Lower lobe of right lung (tissue), 2 donors: Measurements from ENCODE around the gene FBXL5. TPM values are rescaled to one million over a fixed set of nuclear protein-coding genes. Genes with fewer than 3 reads are reported as not detected.

Source experiments
- ATAC-seq, 2 donors: fragments of 200-7000 bp; cut with Tn5 transposase; one replicate each; pipeline ENCODE4 v1.9.1; 2020 to 2022; ENCODE audit warnings: mild to moderate bottlenecking in 2 of 2, moderate library complexity in 2 of 2
- DNase-seq: peaks from one replicate; pipeline ENCODE4 v3.0.0-alpha.2; 2020
- H3K27ac ChIP-seq: fragments of 200-600 bp; one replicate; pipeline ENCODE4 v1.8.0; 2022
- H3K27me3 ChIP-seq: fragments of 200-600 bp; one replicate; pipeline ENCODE4 v1.8.0; 2022; ENCODE audit warnings: low read depth
- H3K36me3 ChIP-seq: fragments of 200-600 bp; one replicate; pipeline ENCODE4 v1.8.0; 2022; ENCODE audit warnings: mild to moderate bottlenecking
- H3K4me1 ChIP-seq: fragments of 200-600 bp; one replicate; pipeline ENCODE4 v1.8.0; 2022
- H3K4me3 ChIP-seq: fragments of 200-600 bp; one replicate; pipeline ENCODE4 v1.8.0; 2022; ENCODE audit warnings: mild to moderate bottlenecking
- H3K9me3 ChIP-seq: fragments of 200-600 bp; one replicate; pipeline ENCODE4 v1.8.0; 2022
- CTCF ChIP-seq: fragments of 200-600 bp; IDR thresholded peaks from one replicate; pipeline ENCODE4 v1.8.0; 2022; ENCODE audit warnings: antibody characterized with exemption, mild to moderate bottlenecking
- intact Hi-C: fragments of 100-400 bp; cut with DNase I; formaldehyde crosslinking; loops from one replicate; pipeline ENCODE4 v1.11.0; 2022
- total RNA-seq: library from RNA; stranded (reverse); fragmentation: NEBNext Ultra II Directional; extraction: Animal tissue kit (Norgen Biotek cat#: 25700); gene quantifications from one replicate; pipeline ENCODE4 v1.2.1, GENCODE V29; 2021
- donor health status: DM: no; HTN: yes; CAD: no; lungs with severe emphysema.

FBXL5 gene
- total RNA-seq, 1 donor from 2014 or later = 113 TPM

- ATAC-seq (no peak), DNase-seq (no peak)
- no peak for TF ChIP-seq CTCF
- H3K27ac ChIP-seq = no peak overlapping the region
- no peak overlapping the region for H3K4me3 ChIP-seq
- intact Hi-C loops = no loop called here
- peaks cover 13% of the 10 kb centered on the region for H3K36me3 ChIP-seq
- H3K9me3 ChIP-seq = no peaks in the 10 kb centered on the region
- no peaks in the 10 kb centered on the region for H3K4me1 ChIP-seq
- no peaks in the 10 kb centered on the region for H3K27me3 ChIP-seq
Measured at GRCh38 chr4:15575966-15576365, 79.2 kb downstream of the FBXL5 start.

DNA sequence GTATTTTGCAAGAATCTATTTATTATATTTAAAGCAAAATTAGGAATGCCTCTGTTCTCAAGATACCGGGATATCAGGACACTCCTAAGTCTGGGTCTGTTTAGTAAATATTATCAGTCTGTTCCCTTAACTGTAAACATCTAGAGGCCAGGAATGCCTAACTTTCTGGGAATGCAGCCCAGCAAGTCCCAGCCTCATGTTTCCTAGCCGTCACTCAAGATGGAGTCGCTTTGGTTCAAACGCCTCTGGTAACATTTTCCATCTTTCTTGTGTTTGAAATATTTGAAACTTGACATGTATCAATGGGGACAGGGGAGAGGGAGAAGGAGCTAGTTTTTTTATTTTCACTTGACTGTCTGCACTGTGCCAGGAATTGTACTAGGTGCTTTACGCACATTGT lies 85.4 kb downstream of the FBXL5 start:
- H3K27me3 ChIP-seq = no peaks in the 10 kb centered on the region
- no peak overlapping the region for H3K4me3 ChIP-seq
- no peak for TF ChIP-seq CTCF
- peaks cover 60% of the 10 kb centered on the region for H3K36me3 ChIP-seq
- intact Hi-C loops = no loop called here
- H3K27ac ChIP-seq = no peak overlapping the region
- H3K4me1 ChIP-seq = no peaks in the 10 kb centered on the region
- DNase-seq (no peak), ATAC-seq (no peak)
- H3K9me3 ChIP-seq = no peaks in the 10 kb centered on the region

DNA sequence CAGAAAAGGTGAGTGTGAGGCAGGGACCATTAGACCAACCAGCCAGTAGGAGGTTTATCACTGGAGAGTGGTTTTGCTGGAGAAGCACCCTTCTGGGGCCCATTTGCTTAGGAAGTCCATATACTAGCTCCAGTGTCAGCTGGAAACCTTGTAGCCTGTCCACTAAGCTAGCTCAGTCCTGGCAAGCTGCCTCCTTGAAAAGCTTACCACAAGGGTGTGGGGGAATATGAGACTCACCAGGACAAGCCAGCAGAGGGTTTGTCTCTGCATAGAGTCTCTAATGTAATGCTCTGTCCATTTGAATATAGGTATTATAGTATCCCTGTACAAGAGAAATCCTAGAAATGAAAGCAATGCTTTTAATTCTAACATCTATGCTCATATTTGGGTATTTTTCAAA lies 86.3 kb downstream of the FBXL5 start:
- Histone ChIP-seq H3K4me1 (no peaks in the 10 kb centered on the region), H3K4me3 (no peak overlapping the region), H3K36me3 (peaks cover 68% of the 10 kb centered on the region), H3K27ac (no peak overlapping the region), H3K27me3 (no peaks in the 10 kb centered on the region), H3K9me3 (no peaks in the 10 kb centered on the region)
- ATAC-seq (no peak), DNase-seq (no peak)
- TF ChIP-seq CTCF = no peak
- intact Hi-C loops = no loop called here

- no peak overlapping the region for H3K4me3 ChIP-seq
- peaks cover 73% of the 10 kb centered on the region for H3K36me3 ChIP-seq
- no peak for ATAC-seq
- no peak for DNase-seq
- H3K4me1 ChIP-seq = no peaks in the 10 kb centered on the region
- H3K9me3 ChIP-seq = no peaks in the 10 kb centered on the region
- H3K27ac ChIP-seq = no peak overlapping the region
- no peak for TF ChIP-seq CTCF
- intact Hi-C loops = no loop called here
- H3K27me3 ChIP-seq = no peaks in the 10 kb centered on the region
Measured at GRCh38 chr4:15563871-15564270, 91.3 kb downstream of the FBXL5 start.

GRCh38 chr4:15562623-15563022 lies 92.5 kb downstream of the FBXL5 start:
- Histone ChIP-seq H3K36me3 (peaks cover 64% of the 10 kb centered on the region), H3K4me1 (no peaks in the 10 kb centered on the region), H3K4me3 (no peak overlapping the region), H3K27ac (no peak overlapping the region), H3K27me3 (no peaks in the 10 kb centered on the region), H3K9me3 (no peaks in the 10 kb centered on the region)
- intact Hi-C loops = no loop called here
- ATAC-seq (no peak), DNase-seq (no peak)
- TF ChIP-seq CTCF = no peak

- Histone ChIP-seq H3K9me3 (no peaks in the 10 kb centered on the region), H3K27me3 (no peaks in the 10 kb centered on the region), H3K27ac (no peak overlapping the region), H3K36me3 (peaks cover 63% of the 10 kb centered on the region), H3K4me3 (no peak overlapping the region), H3K4me1 (no peaks in the 10 kb centered on the region)
- ATAC-seq (no peak), DNase-seq (no peak)
- no peak for TF ChIP-seq CTCF
- intact Hi-C loops = no loop called here
Measured at GRCh38 chr4:15562114-15562513, 93.0 kb downstream of the FBXL5 start.
